ENCODE results near the gene CXorf51A. TPM values are rescaled to one million over a fixed set of nuclear protein-coding genes. Genes with fewer than 3 reads are reported as not detected.
"Not testable (repeated sequence)": the region's sequence is repeated elsewhere in the genome, so short reads cannot be mapped to it uniquely, and the experiment has no call there.

Gene CXorf51A
- not detected in 2 replicates for total RNA-seq (2014; rRNA removed; shearing (Covaris generic))

DNA sequence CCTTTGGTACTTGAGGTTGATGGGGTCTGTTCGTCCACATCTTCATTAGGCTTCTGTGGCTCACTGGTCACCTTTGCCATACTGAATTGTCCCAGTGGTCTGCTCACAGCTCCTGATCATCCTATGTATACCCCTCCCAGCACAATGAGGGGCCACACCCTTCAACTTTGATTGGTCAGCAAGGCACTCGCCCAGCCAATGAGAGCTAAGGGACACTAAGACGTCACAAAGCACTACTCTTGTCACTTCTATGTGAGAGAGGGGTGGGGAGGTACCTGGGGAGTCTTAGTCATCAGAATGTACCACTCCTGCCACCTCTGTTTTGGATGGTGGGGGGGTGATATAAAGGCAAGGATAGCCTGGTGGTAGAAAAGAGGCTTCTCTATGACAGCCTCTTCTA, at the start of gene CXorf51A:
Gene CXorf51A (minus strand): TSS at position 101 of the 400 bp plus-strand sequence. CDS start 21 bp downstream, at position 80.
- in situ Hi-C loops (cut with HindIII; ENCODE audit: low sequenced_read_pairs); DNase-seq (ENCODE audit: low spot score): not testable (repeated sequence)

DNA sequence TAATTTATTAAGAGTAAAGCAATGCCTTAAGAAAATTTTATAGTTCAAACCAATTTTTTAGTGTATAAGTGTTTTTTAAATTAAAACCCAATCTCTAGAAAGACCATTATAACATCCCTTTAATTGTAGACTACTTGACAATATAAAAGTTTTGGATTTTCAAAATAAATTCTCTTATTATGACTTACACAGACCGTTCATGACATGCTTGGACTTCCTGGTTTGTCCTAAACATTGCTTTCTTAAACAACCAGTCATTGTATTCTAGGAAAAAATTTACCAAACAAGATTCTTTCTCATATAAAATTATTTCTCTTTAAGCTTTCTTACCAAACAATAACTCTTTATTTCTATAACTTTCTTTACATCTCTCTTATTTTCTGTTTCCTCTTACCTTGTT, 49.0 kb upstream of the CXorf51A start:
- in situ Hi-C loops (cut with HindIII; ENCODE audit: low sequenced_read_pairs): no loop called here
- DNase-seq (ENCODE audit: low spot score): no peak

DNA sequence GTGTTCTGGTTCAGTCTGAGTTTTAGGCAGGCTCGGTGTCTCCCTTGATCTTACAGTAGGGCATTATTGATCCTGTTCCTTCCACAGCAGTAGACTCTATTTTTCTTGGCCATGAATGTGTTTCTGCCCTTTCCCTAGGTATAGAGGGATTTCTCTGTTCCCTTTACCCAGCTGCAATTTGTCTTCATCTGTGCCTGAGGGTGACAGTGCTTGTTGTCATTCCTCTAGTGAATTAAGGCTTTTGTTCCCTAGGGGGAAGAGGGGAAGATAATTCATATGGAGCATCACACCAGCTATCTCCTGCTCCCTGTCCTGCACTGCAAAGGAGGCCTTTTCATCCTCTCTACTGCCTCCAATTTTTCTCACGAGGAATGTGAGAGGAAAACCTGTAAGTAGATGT, 39.7 kb upstream of the CXorf51A start:
- DNase-seq (ENCODE audit: low spot score): no peak
- in situ Hi-C loops (cut with HindIII; ENCODE audit: low sequenced_read_pairs): no loop called here

DNA sequence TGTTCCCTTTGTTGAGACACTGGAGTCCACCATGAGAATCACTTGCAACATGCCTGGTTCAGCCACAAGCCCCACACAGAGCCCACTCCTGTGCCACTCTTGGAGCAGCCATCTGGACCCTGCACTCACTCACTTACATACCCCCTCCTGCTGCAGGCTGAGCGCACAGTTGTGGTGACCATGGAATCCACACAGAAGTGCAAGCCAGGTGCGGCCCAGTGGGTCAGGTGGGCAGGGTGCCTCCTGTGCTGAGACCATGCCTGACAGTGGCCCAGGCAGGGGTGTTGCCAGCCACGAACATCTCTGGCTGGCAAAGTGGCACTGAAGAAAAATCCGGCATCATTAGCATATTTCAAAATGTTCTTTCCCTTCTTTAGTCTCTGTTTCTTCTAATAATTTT, 17.4 kb upstream of the CXorf51A start:
- in situ Hi-C loops (cut with HindIII; ENCODE audit: low sequenced_read_pairs): no loop called here
- no peak for DNase-seq (ENCODE audit: low spot score)

DNA sequence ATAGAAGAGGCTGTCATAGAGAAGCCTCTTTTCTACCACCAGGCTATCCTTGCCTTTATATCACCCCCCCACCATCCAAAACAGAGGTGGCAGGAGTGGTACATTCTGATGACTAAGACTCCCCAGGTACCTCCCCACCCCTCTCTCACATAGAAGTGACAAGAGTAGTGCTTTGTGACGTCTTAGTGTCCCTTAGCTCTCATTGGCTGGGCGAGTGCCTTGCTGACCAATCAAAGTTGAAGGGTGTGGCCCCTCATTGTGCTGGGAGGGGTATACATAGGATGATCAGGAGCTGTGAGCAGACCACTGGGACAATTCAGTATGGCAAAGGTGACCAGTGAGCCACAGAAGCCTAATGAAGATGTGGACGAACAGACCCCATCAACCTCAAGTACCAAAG, 5.1 kb downstream of the CXorf51A start, which contains the start of gene CXorf51B:
Gene CXorf51B (plus strand): TSS at position 301 of the 400 bp plus-strand sequence. CDS start 21 bp downstream, at position 322.
- DNase-seq (ENCODE audit: low spot score); in situ Hi-C loops (cut with HindIII; ENCODE audit: low sequenced_read_pairs): not testable (repeated sequence)

Other genes with a start within 250 kb of the CXorf51A start
- gene CXorf51B, start 5.0 kb downstream of the CXorf51A start, total RNA-seq (2014; rRNA removed; shearing (Covaris generic)): not detected in 2 replicates